Stimulated activated CD8-positive, alpha-beta memory T cell treated with anti-CD3 and anti-CD28 coated beads, Interleukin-12 subunit alpha, Interleukin-12 subunit beta, amount 100 ng/mL, for 4 hours (primary cell): ENCODE data around the gene CES3.
A peak's percentile ranks its signal among the peaks of the same experiment; 100 is the strongest.

Experiments used
- DNase-seq: peaks from one replicate; pipeline ENCODE4 v3.0.0-alpha.2; 2020; ENCODE audit warnings: low read depth

The CES3 gene

GRCh38 chr16:67006930-67007658 is 46.0 kb downstream of the CES3 start:
- DNase-seq = no peak

- DNase-seq = no peak
Observed at GRCh38 chr16:67009158-67009557, 48.1 kb downstream of the CES3 start.

- no peak for DNase-seq
Observed at GRCh38 chr16:67011274-67011673, 50.2 kb downstream of the CES3 start.

- no peak for DNase-seq
Observed at GRCh38 chr16:67013233-67013822, 52.3 kb downstream of the CES3 start.

- DNase-seq = peak; percentile 44
Observed at GRCh38 chr16:67013823-67014633, 53.0 kb downstream of the CES3 start.

GRCh38 chr16:67014634-67015312 is 53.7 kb downstream of the CES3 start:
- DNase-seq = no peak

- no peak for DNase-seq
Observed at GRCh38 chr16:67015313-67015731, 54.3 kb downstream of the CES3 start.

- no peak for DNase-seq
Observed at GRCh38 chr16:67016143-67016542, 55.1 kb downstream of the CES3 start.

- no peak for DNase-seq
Observed at GRCh38 chr16:67016681-67017420, 55.8 kb downstream of the CES3 start.

- no peak for DNase-seq
Observed at GRCh38 chr16:67017421-67017750, 56.3 kb downstream of the CES3 start.

- peak; percentile 57 for DNase-seq
Observed at GRCh38 chr16:67017810-67018488, 56.9 kb downstream of the CES3 start.

GRCh38 chr16:67019171-67019570 is 58.1 kb downstream of the CES3 start:
- no peak for DNase-seq

- no peak for DNase-seq
Observed at GRCh38 chr16:67021321-67021720, 60.3 kb downstream of the CES3 start.

GRCh38 chr16:67022531-67023214 is 61.6 kb downstream of the CES3 start:
- no peak for DNase-seq

GRCh38 chr16:67023689-67024088 is 62.6 kb downstream of the CES3 start:
- DNase-seq = no peak
